Fibroblast of upper back skin (primary cell): ENCODE results near the gene MS4A6A.

ENCODE experiments used
- DNase-seq: peaks from one replicate; pipeline ENCODE4 v3.0.0-alpha.2; 2013

The MS4A6A gene

DNA sequence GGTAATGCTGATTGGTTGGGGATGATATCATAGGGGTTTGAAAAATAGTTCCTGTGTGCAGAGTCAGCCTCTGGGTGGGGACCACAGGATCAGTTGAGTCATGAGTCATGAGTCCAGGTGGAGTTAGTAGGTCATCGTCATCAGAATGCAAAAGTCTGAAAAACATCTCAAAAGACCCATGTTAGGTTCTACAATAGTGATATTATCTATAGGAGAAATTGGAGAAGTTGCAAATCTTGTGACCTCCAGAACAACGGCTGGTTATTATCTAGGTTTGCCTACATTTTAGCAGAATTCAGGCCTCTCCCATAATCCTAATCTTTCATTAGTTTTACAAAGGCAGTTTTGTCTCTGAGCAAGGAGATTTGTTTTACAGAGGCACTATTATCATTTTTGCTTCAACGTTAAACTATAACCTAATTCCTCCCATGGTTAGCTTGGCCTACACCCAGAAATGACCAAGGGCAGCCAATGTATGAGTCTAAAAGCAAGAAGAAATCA lies 55.5 kb downstream of the MS4A6A start:
- DNase-seq: no peak

DNA sequence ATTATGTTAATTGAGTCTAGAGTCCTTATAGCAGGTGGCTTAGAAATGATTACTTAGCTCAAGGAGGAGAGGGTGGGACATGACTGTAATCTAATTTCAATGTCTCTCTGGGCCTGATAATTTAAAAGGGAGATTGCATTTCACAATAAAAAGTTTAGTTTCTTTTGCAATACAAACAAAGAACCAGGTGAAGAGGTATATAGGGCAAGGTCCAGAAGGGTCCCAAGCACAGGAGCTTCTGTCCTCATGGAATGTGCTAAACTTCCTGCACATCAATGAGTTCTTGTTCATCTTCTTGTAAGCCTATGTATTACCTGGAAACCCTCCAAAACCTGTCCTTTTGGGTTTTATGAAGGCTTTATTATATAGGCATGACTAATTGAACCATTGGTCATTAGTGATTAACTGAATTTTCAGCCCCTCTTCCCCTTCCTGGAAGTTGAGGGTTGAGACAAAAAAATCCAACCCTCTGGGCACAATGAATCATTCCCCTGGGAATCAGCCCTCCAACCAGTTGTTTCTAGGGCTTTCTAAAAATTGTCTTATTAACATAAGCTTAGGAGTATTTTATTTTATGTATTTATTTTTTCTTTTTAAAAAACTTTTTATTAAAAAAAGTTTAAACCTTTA lies 56.8 kb downstream of the MS4A6A start:
- DNase-seq: no peak

DNA sequence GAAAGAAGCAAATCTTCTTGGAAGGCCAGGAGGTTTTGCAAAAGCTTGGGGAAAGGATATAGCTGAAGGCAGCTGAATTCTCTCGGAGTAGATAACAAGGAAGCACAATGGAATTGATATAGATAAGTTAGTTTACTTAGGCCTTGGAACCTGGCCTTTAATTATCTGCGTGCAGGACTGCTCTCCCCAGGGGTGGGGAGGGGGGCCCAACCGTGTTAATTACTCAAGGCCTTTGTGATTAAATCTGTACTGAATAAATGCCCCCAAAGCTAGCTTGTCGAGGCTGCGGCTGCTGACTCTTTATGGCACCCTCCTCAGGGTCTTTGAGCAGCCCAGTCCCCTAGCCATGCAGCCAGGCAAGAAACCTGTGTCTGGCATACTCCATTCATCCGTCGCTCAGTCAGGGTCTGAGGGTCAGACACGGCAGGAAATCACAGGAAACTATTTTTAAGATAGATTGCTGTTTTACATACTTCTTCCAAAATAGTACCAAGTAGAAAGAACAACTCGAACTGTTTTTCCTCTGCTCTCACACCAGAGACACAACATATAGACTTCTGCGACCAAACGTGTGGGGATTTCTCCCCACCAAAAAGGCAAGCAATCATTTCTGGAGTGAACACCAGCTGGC lies 58.0 kb downstream of the MS4A6A start:
- no peak for DNase-seq
